GM18951 (cell line): Measurements from ENCODE around the gene DNAJC15.

Experiments
- POLR2A ChIP-seq: IDR thresholded peaks from 4 replicates; pipeline ENCODE4 v1.6.1; 2011; ENCODE audit warnings: mild to moderate bottlenecking; ENCODE audit not compliant: insufficient read length, insufficient read depth; ENCODE audit errors: extremely low read depth
- in situ Hi-C: fragments of 300-500 bp; cut with MboI; formaldehyde crosslinking; loops from one replicate; pipeline ENCODE4 v1.12.0; 2022; ENCODE audit warnings: low sequenced_read_pairs, mixed read lengths, inconsistent platforms; ENCODE audit not compliant: unreplicated experiment

Gene DNAJC15

GRCh38 chr13:43107780-43108179 lies 84.4 kb downstream of the DNAJC15 start:
- in situ Hi-C loops = no loop called here

DNA sequence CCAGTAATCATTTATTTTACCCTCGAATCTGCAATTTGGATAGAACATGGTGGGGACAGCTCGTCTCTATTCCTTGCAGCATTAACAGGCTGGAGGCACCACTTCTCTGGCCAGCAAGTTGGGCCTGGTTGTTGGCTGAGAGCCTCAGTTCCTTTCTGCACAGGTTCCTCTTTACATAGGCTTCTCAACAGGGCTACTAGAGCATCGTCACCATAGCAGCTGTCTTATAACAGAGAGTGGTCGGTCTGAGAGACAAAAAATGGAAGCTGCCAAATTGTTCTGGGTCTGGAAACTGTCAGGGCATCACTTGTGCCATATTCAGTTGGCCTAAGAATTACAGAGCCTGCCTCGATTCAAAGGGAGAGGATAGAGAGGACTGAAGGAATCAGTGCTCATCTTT lies 86.7 kb downstream of the DNAJC15 start:
- in situ Hi-C loops = no loop called here
- TF ChIP-seq POLR2A = no peak

More at GRCh38 chr13:43107780-43108179, 84.4 kb downstream of the DNAJC15 start:
- no peak for TF ChIP-seq POLR2A

GRCh38 chr13:43110658-43111057 lies 87.3 kb downstream of the DNAJC15 start:
- TF ChIP-seq POLR2A = no peak
- in situ Hi-C loops = no loop called here

GRCh38 chr13:43111559-43112400 lies 88.4 kb downstream of the DNAJC15 start:
- in situ Hi-C loops = no loop called here
- no peak for TF ChIP-seq POLR2A

- TF ChIP-seq POLR2A = no peak
- in situ Hi-C loops = no loop called here
These were observed 90.2 kb downstream of the DNAJC15 start for GRCh38 chr13:43113603-43114002.

GRCh38 chr13:43114504-43114903 lies 91.1 kb downstream of the DNAJC15 start:
- no peak for TF ChIP-seq POLR2A

DNA sequence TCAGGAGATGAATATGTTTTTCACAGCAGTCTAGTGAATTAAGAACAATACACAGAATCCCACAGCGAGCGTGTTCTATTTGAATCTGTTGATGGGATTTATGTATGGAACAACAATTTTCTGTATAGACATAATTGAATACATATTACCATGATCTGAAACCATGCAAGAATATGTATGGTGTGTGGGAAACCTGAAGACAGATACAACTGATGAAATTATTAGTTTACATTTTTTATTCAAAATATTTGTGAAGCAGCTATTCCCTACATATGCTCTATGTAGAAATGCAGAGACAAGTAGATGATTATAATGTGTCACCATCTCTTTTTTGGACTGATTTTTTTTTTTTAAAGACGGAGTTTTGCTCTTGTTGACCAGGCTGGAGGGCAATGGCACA lies 91.8 kb downstream of the DNAJC15 start:
- in situ Hi-C loops = no loop called here
- TF ChIP-seq POLR2A = no peak

More at GRCh38 chr13:43114504-43114903, 91.1 kb downstream of the DNAJC15 start:
- in situ Hi-C loops = no loop called here

GRCh38 chr13:43116242-43116641 lies 92.9 kb downstream of the DNAJC15 start:
- TF ChIP-seq POLR2A = no peak
- in situ Hi-C loops = no loop called here

DNA sequence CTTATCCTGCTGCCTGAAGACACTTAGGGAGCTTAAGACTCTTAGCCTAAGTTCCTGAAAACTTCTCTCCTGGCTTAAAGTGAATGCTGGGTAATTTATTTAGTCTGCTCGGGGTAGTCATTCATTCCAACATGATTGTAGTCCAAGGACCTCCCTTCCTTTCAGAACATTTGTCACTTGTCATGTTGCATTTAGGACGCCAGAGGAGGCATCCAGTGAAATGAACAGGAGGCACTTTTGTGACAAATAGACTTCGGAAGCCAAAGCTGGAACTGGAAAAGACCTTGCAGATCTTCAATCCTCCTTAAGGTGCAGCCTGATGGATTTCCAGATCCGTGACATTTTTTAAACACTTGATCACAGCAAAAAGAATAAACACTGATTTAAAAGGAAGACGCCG lies 95.1 kb downstream of the DNAJC15 start:
- in situ Hi-C loops = no loop called here
- no peak for TF ChIP-seq POLR2A

- TF ChIP-seq POLR2A = no peak
- in situ Hi-C loops = no loop called here
These were observed 95.8 kb downstream of the DNAJC15 start for GRCh38 chr13:43119206-43119605.

GRCh38 chr13:43122791-43123190 lies 99.4 kb downstream of the DNAJC15 start:
- TF ChIP-seq POLR2A = no peak
- in situ Hi-C loops = no loop called here

DNA sequence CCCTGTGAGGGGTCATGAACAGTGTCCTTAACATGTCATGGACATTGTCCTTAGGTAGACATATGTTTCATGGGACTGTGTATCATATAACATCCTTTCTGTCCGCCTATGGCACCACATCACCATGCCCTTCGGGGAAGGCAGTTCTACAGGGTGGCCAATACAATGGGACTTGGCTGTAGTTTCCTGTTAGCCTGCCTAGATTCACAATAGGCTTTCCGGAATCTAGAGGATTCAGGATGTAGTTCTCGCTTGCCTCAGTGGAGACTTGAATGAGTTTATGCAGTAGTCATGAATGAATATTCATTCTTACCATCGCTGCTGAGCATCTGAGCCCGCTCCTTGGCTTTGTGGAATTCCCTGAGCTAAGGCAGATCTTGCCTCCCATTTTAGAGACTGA lies 100.5 kb downstream of the DNAJC15 start:
- in situ Hi-C loops = no loop called here
- no peak for TF ChIP-seq POLR2A

- no peak for TF ChIP-seq POLR2A
These were observed 101.1 kb downstream of the DNAJC15 start for GRCh38 chr13:43124490-43124889.

DNA sequence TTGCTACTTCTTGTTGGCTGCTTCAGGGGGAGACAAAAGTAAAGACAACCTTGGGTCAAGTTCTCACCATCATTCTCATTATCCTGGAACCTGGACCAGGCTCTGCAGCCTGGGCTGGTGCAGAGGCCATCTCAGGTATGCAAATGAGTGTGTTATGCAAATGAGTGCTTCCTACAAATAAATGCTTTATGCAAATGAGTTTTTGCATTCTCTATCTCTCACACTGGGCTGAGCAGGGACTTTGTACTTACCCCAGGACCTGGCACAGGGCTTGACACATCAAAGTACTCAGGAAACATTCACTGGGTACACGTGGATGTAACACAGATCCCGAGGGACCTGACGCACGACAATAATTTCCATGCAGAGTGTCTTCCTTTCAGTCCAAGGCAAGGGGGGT lies 103.0 kb downstream of the DNAJC15 start:
- in situ Hi-C loops = no loop called here
- TF ChIP-seq POLR2A = no peak

More at GRCh38 chr13:43124490-43124889, 101.1 kb downstream of the DNAJC15 start:
- in situ Hi-C loops = no loop called here

GRCh38 chr13:43127103-43127798 lies 103.9 kb downstream of the DNAJC15 start:
- in situ Hi-C loops = no loop called here
- no peak for TF ChIP-seq POLR2A
